Neural cell (in vitro differentiated cells): ENCODE data around the gene CNPY2. TPM values are rescaled to one million over a fixed set of nuclear protein-coding genes. Genes with fewer than 3 reads are reported as not detected.

Experiments
- H2AFZ ChIP-seq: fragments of 200-600, 300-800 bp; sonication (generic), shearing (Covaris generic); 2 replicates; pipeline ENCODE4 v1.6.0; 2014; ENCODE audit warnings: low read depth, mild to moderate bottlenecking, antibody characterized with exemption, low read length, moderate library complexity
- H3F3A ChIP-seq: fragments of 200-600 bp; shearing (Covaris generic); 2 replicates; pipeline ENCODE4 v1.6.1; 2016; ENCODE audit warnings: mild to moderate bottlenecking, moderate library complexity, mixed read lengths, antibody characterized with exemption, low read length; ENCODE audit not compliant: insufficient read depth, poor library complexity, severe bottlenecking
- H3K27ac ChIP-seq: fragments of 200-600, 300-800 bp; sonication (generic), shearing (Covaris generic); 2 replicates; pipeline ENCODE4 v1.5.1; 2014; ENCODE audit warnings: mild to moderate bottlenecking, low read length, moderate library complexity
- H3K27me3 ChIP-seq: fragments of 300-800, 200-600 bp; sonication (generic), shearing (Covaris generic); 2 replicates; pipeline ENCODE4 v1.6.0; 2014; ENCODE audit warnings: mild to moderate bottlenecking, low read depth, low read length, moderate library complexity; ENCODE audit not compliant: insufficient read depth
- H3K36me3 ChIP-seq: fragments of 300-800, 200-600 bp; sonication (generic), shearing (Covaris generic); 2 replicates; pipeline ENCODE4 v1.5.1; 2014; ENCODE audit warnings: mild to moderate bottlenecking, antibody characterized with exemption, low read length, moderate library complexity; ENCODE audit not compliant: insufficient read depth
- H3K4me2 ChIP-seq: fragments of 300-800, 200-600 bp; sonication (generic), shearing (Covaris generic); 2 replicates; pipeline ENCODE4 v1.6.0; 2014; ENCODE audit warnings: mild to moderate bottlenecking, low read length
- H3K4me3 ChIP-seq: fragments of 300-800, 200-600 bp; sonication (generic), shearing (Covaris generic); 2 replicates; pipeline ENCODE4 v1.5.1; 2014; ENCODE audit warnings: mild to moderate bottlenecking, low read length, moderate library complexity
- H3K79me2 ChIP-seq: fragments of 200-600 bp; shearing (Covaris generic); replicated peaks from 2 replicates; pipeline ENCODE4 v1.6.0; 2014; ENCODE audit warnings: mild to moderate bottlenecking, low read length, moderate library complexity; ENCODE audit not compliant: insufficient read depth
- H3K9ac ChIP-seq: fragments of 300-800, 200-600 bp; sonication (generic), shearing (Covaris generic); 2 replicates; pipeline ENCODE4 v1.6.1; 2016; ENCODE audit warnings: mild to moderate bottlenecking, low read length, mixed read lengths
- H3K9me2 ChIP-seq: fragments of 200-600 bp; shearing (Covaris generic); 2 replicates; pipeline ENCODE4 v1.6.1; 2016; ENCODE audit warnings: mild to moderate bottlenecking, low read length, mixed read lengths; ENCODE audit not compliant: insufficient read depth
- H3K9me3 ChIP-seq: fragments of 200-600, 300-800 bp; sonication (generic), shearing (Covaris generic); 2 replicates; pipeline ENCODE4 v1.6.1; 2016; ENCODE audit warnings: mild to moderate bottlenecking, mixed run types, low read length, moderate library complexity, mixed read lengths
- H4K20me1 ChIP-seq: fragments of 200-600 bp; shearing (Covaris generic); 2 replicates; pipeline ENCODE4 v1.6.1; 2016; ENCODE audit warnings: mild to moderate bottlenecking, mixed run types; ENCODE audit not compliant: insufficient read depth
- CTCF ChIP-seq: fragments of 450-650 bp; IDR thresholded peaks from 2 replicates; pipeline ENCODE4 v1.5.1; 2014; ENCODE audit warnings: antibody characterized with exemption, mild to moderate bottlenecking, moderate library complexity; ENCODE audit not compliant: poor library complexity, severe bottlenecking
- EP300 ChIP-seq: fragments of 450-650 bp; conservative IDR thresholded peaks from 2 replicates; pipeline ENCODE4 v1.6.1; 2014; ENCODE audit warnings: antibody characterized with exemption, mild to moderate bottlenecking, moderate library complexity; ENCODE audit not compliant: poor library complexity, severe bottlenecking
- EZH2 ChIP-seq: fragments of 200-600, 300-800 bp; shearing (Covaris generic), sonication (generic); IDR thresholded peaks from 2 replicates; pipeline ENCODE4 v1.6.1; 2014; ENCODE audit warnings: antibody characterized with exemption, low read length, borderline replicate concordance, mild to moderate bottlenecking; ENCODE audit not compliant: insufficient read depth, poor library complexity, severe bottlenecking
- MXI1 ChIP-seq: fragments of 450-650 bp; conservative IDR thresholded peaks from 2 replicates; pipeline ENCODE4 v1.6.1; 2014; ENCODE audit warnings: antibody characterized with exemption, mild to moderate bottlenecking; ENCODE audit not compliant: poor library complexity, severe bottlenecking
- POLR2AphosphoS5 ChIP-seq: IDR thresholded peaks from 2 replicates; pipeline ENCODE4 v1.6.1; 2012
- RAD21 ChIP-seq: fragments of 450-650 bp; conservative IDR thresholded peaks from 2 replicates; pipeline ENCODE4 v1.6.1; 2014; ENCODE audit warnings: antibody characterized with exemption, mild to moderate bottlenecking, moderate library complexity
- SMC3 ChIP-seq: fragments of 450-650 bp; conservative IDR thresholded peaks from 2 replicates; pipeline ENCODE4 v1.6.1; 2014; ENCODE audit warnings: antibody characterized with exemption, mild to moderate bottlenecking, moderate library complexity; ENCODE audit not compliant: poor library complexity
- TAF1 ChIP-seq: IDR thresholded peaks from 2 replicates; pipeline ENCODE4 v1.6.1; 2012; ENCODE audit warnings: low read depth
- polyA plus RNA-seq: library from polyadenylated mRNA; depleted of rRNA; stranded (reverse); fragments of >200 nt; gene quantifications from 2 replicates; pipeline ENCODE4 v1.2.3, GENCODE V29; 2014
- TF ChIP-seq, protein P1 (sequence below): IDR thresholded peaks from 2 replicates; pipeline ENCODE4 v1.6.1; 2012; ENCODE audit warnings: borderline replicate concordance

Gene CNPY2
- polyA plus RNA-seq, 1 donor from 2014 or later: 175 TPM

- peak overlapping the region; percentile 80 for H3K27ac ChIP-seq
- H4K20me1 ChIP-seq: no peaks in the 10 kb centered on the region
- TF ChIP-seq CTCF: no peak
- no peak for TF ChIP-seq POLR2AphosphoS5
- TF ChIP-seq, protein P1, sequence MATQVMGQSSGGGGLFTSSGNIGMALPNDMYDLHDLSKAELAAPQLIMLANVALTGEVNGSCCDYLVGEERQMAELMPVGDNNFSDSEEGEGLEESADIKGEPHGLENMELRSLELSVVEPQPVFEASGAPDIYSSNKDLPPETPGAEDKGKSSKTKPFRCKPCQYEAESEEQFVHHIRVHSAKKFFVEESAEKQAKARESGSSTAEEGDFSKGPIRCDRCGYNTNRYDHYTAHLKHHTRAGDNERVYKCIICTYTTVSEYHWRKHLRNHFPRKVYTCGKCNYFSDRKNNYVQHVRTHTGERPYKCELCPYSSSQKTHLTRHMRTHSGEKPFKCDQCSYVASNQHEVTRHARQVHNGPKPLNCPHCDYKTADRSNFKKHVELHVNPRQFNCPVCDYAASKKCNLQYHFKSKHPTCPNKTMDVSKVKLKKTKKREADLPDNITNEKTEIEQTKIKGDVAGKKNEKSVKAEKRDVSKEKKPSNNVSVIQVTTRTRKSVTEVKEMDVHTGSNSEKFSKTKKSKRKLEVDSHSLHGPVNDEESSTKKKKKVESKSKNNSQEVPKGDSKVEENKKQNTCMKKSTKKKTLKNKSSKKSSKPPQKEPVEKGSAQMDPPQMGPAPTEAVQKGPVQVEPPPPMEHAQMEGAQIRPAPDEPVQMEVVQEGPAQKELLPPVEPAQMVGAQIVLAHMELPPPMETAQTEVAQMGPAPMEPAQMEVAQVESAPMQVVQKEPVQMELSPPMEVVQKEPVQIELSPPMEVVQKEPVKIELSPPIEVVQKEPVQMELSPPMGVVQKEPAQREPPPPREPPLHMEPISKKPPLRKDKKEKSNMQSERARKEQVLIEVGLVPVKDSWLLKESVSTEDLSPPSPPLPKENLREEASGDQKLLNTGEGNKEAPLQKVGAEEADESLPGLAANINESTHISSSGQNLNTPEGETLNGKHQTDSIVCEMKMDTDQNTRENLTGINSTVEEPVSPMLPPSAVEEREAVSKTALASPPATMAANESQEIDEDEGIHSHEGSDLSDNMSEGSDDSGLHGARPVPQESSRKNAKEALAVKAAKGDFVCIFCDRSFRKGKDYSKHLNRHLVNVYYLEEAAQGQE: no peak
- TF ChIP-seq TAF1: no peak
- H3K27me3 ChIP-seq: no peaks in the 10 kb centered on the region
- H3K79me2 ChIP-seq: no peaks in the 10 kb centered on the region
- H3K9ac ChIP-seq: peak overlapping the region; percentile 69
- peaks cover 3% of the 10 kb centered on the region for H3F3A ChIP-seq
- no peaks in the 10 kb centered on the region for H3K36me3 ChIP-seq
- H3K4me2 ChIP-seq: peak overlapping the region; percentile 95
- H3K4me3 ChIP-seq: peak overlapping the region; percentile 78
- H2AFZ ChIP-seq: peak overlapping the region; percentile 100
- no peaks in the 10 kb centered on the region for H3K9me2 ChIP-seq
- H3K9me3 ChIP-seq: no peaks in the 10 kb centered on the region
Measured at GRCh38 chr12:56332512-56333196, 16.9 kb upstream of the CNPY2 start.

DNA sequence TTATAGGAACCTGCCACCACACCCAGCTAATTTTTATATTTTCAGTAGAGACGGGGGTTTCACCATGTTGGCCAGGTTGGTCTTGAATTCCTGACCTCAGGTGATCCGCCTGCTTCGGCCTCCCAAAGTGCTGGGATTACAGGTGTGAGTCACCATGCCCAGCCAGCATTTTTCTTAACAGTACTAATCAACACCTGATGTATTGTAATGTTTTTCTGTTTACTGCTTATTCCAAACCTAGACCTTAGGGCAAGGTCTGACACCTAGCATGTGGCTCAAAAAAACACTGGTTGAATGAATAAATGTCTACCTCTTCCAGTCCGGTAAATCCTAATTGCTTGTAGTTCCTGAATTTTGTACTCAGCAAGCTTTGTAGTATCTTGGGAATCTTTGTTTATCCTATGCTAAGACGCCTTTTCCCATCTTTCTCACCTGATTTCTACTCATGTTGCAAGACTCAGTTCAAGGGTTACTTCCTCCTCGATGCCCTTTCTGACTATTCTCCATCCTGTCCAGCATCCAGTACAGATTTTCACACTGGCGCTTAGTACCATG lies 15.2 kb upstream of the CNPY2 start:
- Histone ChIP-seq H3K9me3 (no peaks in the 10 kb centered on the region), H3K36me3 (no peaks in the 10 kb centered on the region), H3K79me2 (no peaks in the 10 kb centered on the region), H3K9ac (no peak overlapping the region), H3K4me2 (no peak overlapping the region), H4K20me1 (no peaks in the 10 kb centered on the region), H3K27ac (no peak overlapping the region), H3K27me3 (no peaks in the 10 kb centered on the region), H3K4me3 (no peak overlapping the region), H3K9me2 (no peaks in the 10 kb centered on the region), H2AFZ (no peak overlapping the region), H3F3A (peaks cover 3% of the 10 kb centered on the region)
- TF ChIP-seq MXI1 (no peak), EZH2 (no peak), RAD21 (no peak), CTCF (no peak), TAF1 (no peak), POLR2AphosphoS5 (no peak), SMC3 (no peak), EP300 (no peak)
- TF ChIP-seq, protein P1: no peak
